Breast epithelium (tissue), 3 donors: ENCODE measurements around the gene NAT9.

Experiments
- POLR2A ChIP-seq: fragments of 450-650 bp; IDR thresholded peaks from one replicate; pipeline ENCODE4 v1.6.1; 2016; ENCODE audit warnings: antibody characterized with exemption, mild to moderate bottlenecking, moderate library complexity
- POLR2AphosphoS5 ChIP-seq, 3 donors: sonication (generic); formaldehyde crosslinking; IDR thresholded peaks; one replicate each; pipeline ENCODE4 v1.6.1; 2017; ENCODE audit warnings: antibody characterized with exemption in 3 of 3
- TF ChIP-seq, protein P1 (sequence below), 3 donors: fragments of 450-650 bp; IDR thresholded peaks; one replicate each; pipeline ENCODE4 v1.5.1; 2016 to 2017; ENCODE audit warnings: antibody characterized with exemption in 3 of 3, mild to moderate bottlenecking in 3 of 3, moderate library complexity in 3 of 3

DNA sequence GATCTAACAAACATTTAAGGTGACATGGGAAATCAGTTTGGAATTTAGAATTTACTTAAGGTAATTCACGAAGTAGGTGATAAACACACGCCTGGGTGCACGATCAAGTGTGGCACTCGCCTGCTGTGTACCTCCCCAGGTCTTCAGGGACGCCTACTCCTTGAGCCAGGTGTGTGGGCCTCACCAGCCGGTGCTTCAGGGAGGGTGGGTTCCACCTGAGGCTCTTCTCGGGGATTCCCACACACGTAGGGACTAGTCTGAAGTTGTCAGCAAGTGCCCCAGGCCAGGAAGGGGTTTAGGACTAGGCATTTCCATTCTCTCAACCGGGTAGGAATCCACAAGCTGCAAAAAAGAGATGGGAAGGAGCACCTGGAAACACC is 9.8 kb upstream of the NAT9 start:
- TF ChIP-seq, protein P1, sequence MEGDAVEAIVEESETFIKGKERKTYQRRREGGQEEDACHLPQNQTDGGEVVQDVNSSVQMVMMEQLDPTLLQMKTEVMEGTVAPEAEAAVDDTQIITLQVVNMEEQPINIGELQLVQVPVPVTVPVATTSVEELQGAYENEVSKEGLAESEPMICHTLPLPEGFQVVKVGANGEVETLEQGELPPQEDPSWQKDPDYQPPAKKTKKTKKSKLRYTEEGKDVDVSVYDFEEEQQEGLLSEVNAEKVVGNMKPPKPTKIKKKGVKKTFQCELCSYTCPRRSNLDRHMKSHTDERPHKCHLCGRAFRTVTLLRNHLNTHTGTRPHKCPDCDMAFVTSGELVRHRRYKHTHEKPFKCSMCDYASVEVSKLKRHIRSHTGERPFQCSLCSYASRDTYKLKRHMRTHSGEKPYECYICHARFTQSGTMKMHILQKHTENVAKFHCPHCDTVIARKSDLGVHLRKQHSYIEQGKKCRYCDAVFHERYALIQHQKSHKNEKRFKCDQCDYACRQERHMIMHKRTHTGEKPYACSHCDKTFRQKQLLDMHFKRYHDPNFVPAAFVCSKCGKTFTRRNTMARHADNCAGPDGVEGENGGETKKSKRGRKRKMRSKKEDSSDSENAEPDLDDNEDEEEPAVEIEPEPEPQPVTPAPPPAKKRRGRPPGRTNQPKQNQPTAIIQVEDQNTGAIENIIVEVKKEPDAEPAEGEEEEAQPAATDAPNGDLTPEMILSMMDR (IDR thresholded peaks at IDR 0.05): no peak
- no peak for TF ChIP-seq POLR2A
- no peak for TF ChIP-seq POLR2AphosphoS5 (IDR thresholded peaks at IDR 0.05)
